Transverse colon (tissue), 4 donors: ENCODE measurements around the gene GLI2.

Experiments
- EP300 ChIP-seq: sonication (generic); formaldehyde crosslinking; IDR thresholded peaks from one replicate; pipeline ENCODE4 v1.6.1; 2017; ENCODE audit warnings: antibody characterized with exemption, low read depth
- POLR2AphosphoS5 ChIP-seq, 3 donors: sonication (generic); formaldehyde crosslinking; IDR thresholded peaks; one replicate each; pipeline ENCODE4 v1.6.1; 2016; ENCODE audit warnings: antibody characterized with exemption in 3 of 3
- TF ChIP-seq, protein P1 (sequence below), 5 experiments: fragments of 200-600 bp in 3 of 5; fragments of 450-650 bp in 2 of 5; sonication (generic) in 3 of 5; IDR thresholded peaks; 1 replicate in 2 of 5; 2 replicates in 3 of 5; pipeline ENCODE4 v1.5.1; 2016 to 2017; ENCODE audit warnings: antibody characterized with exemption in 5 of 5, inconsistent platforms in 3 of 5, mild to moderate bottlenecking in 2 of 5, moderate library complexity in 1 of 5

DNA sequence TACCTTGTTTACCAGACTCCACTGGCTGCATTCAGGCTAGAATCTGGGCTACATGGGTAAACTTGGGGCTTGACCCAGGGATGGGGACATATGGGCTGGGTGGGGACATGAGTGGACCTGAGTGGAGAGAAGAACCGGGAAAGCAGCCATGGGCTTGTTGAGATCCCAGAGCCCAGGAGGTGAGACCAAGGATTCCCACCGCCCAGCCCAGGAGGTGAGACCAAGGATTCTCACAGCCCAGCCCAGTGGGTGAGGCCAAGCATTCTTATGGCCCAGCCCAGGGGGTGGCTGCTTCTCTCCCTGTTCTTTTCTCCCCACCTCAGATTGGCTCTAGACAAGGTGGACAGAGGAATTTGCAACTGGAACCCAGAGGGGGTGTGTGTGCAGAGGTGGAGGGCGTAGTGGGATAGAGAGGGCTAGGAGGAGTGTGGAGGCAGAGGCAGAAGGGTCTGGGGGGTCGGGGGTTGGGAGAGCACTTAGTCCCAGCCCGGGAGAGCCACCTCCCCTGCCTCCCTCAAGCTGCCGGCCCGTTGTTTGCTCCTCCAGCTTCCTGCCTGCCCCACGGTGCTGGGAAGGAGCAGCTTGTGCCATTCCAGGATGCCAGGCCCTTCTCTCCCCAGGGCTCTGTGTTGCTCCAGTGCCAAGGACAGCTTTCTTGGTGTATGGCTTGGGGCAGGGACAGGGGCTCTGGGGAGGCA, 25.6 kb downstream of the GLI2 start:
- TF ChIP-seq EP300: no peak
- no peak for TF ChIP-seq POLR2AphosphoS5 (IDR thresholded peaks at IDR 0.05)
- TF ChIP-seq, protein P1, sequence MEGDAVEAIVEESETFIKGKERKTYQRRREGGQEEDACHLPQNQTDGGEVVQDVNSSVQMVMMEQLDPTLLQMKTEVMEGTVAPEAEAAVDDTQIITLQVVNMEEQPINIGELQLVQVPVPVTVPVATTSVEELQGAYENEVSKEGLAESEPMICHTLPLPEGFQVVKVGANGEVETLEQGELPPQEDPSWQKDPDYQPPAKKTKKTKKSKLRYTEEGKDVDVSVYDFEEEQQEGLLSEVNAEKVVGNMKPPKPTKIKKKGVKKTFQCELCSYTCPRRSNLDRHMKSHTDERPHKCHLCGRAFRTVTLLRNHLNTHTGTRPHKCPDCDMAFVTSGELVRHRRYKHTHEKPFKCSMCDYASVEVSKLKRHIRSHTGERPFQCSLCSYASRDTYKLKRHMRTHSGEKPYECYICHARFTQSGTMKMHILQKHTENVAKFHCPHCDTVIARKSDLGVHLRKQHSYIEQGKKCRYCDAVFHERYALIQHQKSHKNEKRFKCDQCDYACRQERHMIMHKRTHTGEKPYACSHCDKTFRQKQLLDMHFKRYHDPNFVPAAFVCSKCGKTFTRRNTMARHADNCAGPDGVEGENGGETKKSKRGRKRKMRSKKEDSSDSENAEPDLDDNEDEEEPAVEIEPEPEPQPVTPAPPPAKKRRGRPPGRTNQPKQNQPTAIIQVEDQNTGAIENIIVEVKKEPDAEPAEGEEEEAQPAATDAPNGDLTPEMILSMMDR (IDR thresholded peaks at IDR 0.05): no peak
